Measurements from ENCODE around the gene FKBP2.

DNA sequence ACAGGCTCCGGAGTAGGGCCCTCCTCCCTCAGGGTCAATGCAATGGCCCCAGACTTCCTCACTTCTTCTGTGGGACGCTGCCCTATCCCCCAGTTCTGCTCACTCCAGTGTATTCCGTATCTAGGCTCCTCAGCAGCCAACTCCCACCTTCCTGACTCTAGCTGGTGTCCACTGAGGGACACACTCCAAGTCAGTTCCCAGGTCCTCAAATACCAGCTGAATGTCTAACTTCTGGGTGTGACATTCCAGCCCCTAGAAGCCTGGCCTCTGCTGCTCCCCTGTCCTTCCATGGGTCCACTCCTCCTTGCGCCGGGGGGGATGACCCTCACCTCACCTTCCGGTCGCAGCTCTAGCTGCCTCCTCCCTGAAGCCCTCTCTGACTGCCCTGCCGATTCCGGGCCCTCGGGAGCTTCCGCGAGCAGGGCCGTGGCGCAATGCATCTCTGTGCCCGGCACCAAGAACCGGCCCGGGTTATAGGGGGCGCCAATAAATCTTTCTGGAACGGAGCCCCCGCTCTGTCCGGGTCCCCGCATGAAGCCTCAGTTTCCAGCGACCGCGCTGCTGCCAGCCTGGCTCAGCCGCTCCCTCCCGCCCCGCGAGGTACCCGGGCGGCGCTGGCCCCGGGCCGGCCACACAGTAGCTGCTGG, 28.1 kb downstream of the FKBP2 start:
- TF ChIP-seq GATA2 (IDR thresholded peaks at IDR 0.05; ENCODE audit: low read depth, low read length) (no peak), GATA3 (IDR thresholded peaks at IDR 0.05; ENCODE audit: low read depth, low read length) (no peak)
